SIG-M5 (cell line): ENCODE data around the gene C12orf75.

Source experiments
- DNase-seq: peaks from one replicate; lab custom pipeline; 2025; lab: John Stamatoyannopoulos, UW

Gene C12orf75

GRCh38 chr12:105418821-105419291 lies 88.4 kb downstream of the C12orf75 start:
- no peak for DNase-seq

GRCh38 chr12:105419606-105420005 lies 89.1 kb downstream of the C12orf75 start:
- no peak for DNase-seq

- no peak for DNase-seq
These were observed 89.6 kb downstream of the C12orf75 start for GRCh38 chr12:105420046-105420445.

- DNase-seq = no peak
These were observed 90.3 kb downstream of the C12orf75 start for GRCh38 chr12:105420659-105421240.
